ENCODE results near the gene RND2.
"Not testable (repeated sequence)": the region's sequence is repeated elsewhere in the genome, so short reads cannot be mapped to it uniquely, and the experiment has no call there.

RND2 gene, protein sequence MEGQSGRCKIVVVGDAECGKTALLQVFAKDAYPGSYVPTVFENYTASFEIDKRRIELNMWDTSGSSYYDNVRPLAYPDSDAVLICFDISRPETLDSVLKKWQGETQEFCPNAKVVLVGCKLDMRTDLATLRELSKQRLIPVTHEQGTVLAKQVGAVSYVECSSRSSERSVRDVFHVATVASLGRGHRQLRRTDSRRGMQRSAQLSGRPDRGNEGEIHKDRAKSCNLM

GRCh38 chr17:43024407-43025289 is at the start of gene RND2:
Gene RND2, plus strand, starts transcription at chr17:43025231. Its CDS starts 117 bp downstream, at chr17:43025348.
- DNase-seq (ENCODE audit: low spot score): peak; percentile 43

DNA sequence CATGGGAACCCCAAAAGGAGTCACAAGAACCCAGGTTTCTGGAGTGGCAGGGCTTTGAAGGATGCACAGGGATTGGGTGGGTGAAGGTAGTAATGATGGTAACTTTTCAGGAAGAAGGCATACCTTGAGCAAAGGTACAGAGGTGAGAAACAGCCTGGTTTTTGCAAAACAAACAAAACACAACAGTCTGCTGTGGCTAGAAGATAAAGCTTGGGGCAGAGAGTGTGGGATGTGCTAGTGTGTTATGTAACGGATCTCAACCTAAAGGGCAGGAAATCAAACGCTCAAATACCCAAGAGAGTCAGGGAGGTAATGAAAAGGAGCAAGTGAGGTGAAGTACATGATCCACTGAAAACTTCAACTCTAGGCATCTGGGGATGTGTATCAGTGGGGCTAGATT is 49.8 kb upstream of the RND2 start:
- DNase-seq (ENCODE audit: low spot score): no peak

- not testable (repeated sequence) for DNase-seq (ENCODE audit: low spot score)
Observed at GRCh38 chr17:42975701-42976100, 49.3 kb upstream of the RND2 start.

DNA sequence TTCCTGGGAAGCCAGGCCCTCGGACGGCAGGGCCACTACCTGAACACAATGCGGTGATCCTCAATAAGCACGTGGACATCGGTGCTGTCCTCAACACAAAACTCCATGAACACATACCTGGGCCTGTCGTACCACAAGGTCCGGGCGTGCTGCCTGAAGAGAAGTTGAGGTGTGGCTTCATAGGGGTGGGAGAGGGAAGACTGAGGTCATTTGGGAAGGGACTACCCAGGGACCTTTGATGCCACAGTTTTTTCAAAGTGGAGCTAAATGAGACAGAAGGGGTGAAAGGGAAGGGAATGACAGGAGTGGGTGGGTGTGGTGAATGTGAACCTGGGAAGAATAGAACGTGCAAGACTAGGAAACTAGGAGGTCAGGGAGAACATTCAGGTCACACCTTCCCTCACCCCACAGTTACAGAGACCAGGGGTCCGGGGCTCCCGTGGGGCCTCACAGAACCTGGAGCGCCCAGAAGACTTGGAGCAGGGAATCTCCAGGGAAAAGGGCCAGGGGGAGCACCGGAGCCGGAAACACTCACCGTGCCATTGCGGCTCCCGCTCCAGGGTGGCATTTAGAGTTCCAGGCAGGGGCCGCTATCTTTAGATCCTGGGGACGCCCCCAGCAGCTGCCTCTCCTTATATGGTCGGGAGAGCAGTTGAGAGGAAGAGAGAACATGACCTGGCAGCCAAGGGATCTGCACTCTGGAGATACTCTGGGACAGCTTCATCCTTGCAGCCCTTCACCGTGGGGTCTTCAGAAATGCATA is 45.3 kb upstream of the RND2 start, which contains the start of gene PTGES3L:
Gene PTGES3L, minus strand, starts transcription at position 570 of the 763 bp plus-strand sequence. Its CDS starts 27 bp downstream, at position 543.
- no peak for DNase-seq (ENCODE audit: low spot score)

DNA sequence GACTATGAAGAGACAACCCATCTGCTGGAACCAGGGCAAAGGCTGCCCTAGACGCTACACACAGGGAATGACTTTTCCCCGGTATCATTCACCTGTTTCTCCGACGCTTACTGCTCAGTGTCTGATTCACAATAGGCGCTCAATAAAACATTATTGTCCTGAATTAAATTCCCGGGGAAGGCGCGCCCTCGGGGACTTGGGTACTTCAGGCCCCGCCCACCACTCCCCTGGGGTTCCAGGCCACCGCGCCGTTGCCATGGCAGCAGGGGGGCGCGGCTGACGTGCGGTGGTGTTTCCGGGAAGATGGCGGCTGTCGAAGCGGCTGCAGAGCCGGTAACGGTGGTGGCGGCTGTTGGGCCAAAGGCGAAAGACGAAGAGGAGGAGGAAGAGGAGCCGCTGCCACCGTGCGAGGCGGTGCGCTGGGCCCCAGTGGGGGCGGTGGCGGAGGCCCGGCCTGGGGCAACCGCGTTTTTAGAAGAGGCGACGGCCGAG is 44.7 kb upstream of the RND2 start, which contains the start of gene RUNDC1:
Gene RUNDC1, plus strand, starts transcription at position 292 of the 492 bp plus-strand sequence. Its CDS starts 12 bp downstream, at position 304.
- peak; percentile 92 for DNase-seq (ENCODE audit: low spot score)

DNA sequence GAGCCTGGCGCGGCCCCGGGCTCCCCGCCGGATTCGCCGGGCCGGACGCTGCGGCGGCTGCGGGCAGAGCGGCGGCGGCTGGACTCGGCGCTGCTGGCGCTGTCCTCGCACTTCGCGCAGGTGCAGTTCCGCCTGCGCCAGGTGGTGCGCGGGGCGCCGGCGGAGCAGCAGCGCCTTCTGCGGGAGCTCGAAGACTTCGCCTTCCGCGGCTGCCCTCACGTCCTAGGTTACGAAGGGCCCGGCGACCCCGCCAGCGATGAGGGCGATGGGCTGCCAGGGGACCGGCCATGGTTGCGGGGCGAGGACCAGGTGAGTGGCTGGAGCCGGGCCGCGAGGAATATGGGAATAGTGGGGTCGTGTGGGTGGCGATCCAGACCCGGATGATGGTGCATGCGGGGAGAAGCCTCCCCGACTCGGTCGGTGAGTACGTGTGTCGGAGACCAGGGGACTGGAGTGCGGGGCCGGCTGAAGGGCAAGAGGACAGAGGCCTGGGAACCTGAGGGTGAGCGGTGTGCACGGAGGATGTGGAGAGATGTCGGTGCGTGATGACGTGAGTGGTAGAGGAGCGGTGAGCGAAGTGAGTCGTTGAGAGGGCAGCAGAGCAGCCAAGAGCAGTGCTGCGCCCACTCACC is 44.1 kb upstream of the RND2 start:
- peak; percentile 58 for DNase-seq (ENCODE audit: low spot score)

DNA sequence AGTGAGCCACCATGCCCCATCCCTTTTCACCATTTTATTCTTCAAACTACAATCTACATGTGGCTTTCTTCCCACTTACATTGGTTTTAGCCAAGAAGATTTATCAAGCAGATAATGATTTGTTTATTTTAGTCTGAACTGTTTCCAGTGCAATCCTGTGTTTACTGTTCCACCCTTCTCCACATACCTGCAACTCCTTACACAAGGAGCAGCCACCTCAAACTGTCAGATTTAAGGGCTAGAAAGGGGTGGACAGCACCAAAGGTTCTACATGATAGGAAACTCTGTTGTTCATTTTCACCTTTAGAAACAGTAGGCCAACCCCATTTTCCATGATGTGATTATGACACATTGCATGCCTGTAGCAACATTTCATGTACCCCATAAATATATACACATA is 42.8 kb upstream of the RND2 start:
- no peak for DNase-seq (ENCODE audit: low spot score)

GRCh38 chr17:42985225-42985624 is 39.8 kb upstream of the RND2 start:
- no peak for DNase-seq (ENCODE audit: low spot score)

DNA sequence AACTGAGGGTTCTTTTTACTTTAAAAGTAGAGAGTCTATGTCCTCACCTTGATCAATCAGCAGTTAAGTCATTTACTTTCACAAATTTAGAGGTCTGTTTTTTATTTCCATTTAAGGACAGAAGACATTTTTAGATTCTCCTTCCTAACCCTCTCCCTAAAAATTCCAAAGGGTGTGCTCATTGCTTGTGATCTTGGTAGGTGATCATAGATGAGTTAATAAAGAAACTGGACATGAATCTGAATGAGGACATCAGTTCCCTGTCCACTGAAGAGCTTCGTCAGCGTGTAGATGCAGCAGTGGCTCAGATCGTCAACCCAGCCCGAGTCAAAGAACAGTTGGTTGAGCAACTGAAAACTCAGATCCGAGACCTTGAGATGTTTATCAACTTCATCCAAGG is 35.9 kb upstream of the RND2 start:
- DNase-seq (ENCODE audit: low spot score): no peak

GRCh38 chr17:42989726-42990652 is 35.0 kb upstream of the RND2 start:
- no peak for DNase-seq (ENCODE audit: low spot score)

- DNase-seq (ENCODE audit: low spot score): no peak
Observed at GRCh38 chr17:42991471-42991870, 33.6 kb upstream of the RND2 start.

DNA sequence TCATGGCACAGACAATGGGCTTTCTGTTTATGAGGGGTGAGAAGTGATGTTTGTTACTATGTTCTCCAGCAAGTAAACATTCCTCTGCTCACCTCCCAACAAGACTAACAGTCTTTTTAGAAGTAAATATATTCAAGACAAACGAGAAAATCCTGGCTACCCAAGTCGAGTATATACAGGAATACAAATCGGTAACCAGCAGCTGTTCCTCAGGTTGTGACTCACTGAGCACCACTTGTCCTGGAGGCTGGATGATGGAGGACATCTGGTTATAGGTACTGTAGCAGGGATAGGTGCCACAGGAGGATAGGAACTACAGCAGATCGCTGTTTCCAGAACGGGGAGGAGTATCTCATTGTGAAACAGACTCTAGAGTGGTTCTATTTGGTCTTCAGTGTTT is 32.2 kb upstream of the RND2 start:
- no peak for DNase-seq (ENCODE audit: low spot score)

- DNase-seq (ENCODE audit: low spot score): not testable (repeated sequence)
Observed at GRCh38 chr17:42993913-42994312, 31.1 kb upstream of the RND2 start.

DNA sequence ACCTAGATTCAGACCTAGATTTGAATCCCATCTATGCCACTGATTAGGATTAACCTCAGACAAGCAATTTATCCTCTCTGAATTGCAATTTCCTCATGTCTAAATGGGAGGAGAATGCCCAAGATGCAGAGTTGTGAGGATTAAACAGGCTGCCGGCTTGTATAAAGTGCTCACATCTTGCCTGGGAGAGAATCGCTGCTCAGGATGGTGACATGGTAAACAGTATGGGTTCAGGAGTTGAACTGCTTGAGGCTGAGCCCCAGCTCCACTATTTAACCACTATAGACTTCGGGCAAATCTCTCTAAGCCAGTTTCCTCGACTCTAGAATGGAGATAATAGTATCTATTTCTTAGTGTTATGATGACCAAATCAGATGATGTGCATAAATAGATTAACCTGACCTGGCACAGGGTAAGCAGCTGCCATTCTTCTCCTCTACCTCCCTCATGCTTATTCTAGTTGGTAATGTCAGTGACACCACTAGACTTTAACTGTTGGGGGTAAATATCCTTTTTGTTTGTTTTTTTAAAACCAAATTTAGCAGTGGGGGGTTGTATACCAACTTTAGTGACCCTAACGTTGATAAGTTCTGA is 27.5 kb upstream of the RND2 start:
- no peak for DNase-seq (ENCODE audit: low spot score)

GRCh38 chr17:42997984-42998938 is 26.8 kb upstream of the RND2 start, which contains the start of gene RPL27:
Gene RPL27, plus strand, starts transcription at chr17:42998419. Its CDS starts 332 bp downstream, at chr17:42998751.
- DNase-seq (ENCODE audit: low spot score): peak; percentile 99

GRCh38 chr17:42999003-42999525 is 26.0 kb upstream of the RND2 start:
- DNase-seq (ENCODE audit: low spot score): no peak

GRCh38 chr17:43000894-43001293 is 24.1 kb upstream of the RND2 start:
- not testable (repeated sequence) for DNase-seq (ENCODE audit: low spot score)

- peak; percentile 27 for DNase-seq (ENCODE audit: low spot score)
Observed at GRCh38 chr17:43003542-43004172, 21.4 kb upstream of the RND2 start.
